ENCODE measurements around the gene ELAVL2.

- no peak for TF ChIP-seq CTCF (conservative IDR thresholded peaks at IDR 0.05; ENCODE audit: low read depth, low read length)
- no peak for TF ChIP-seq EZH2 (IDR thresholded peaks at IDR 0.05; ENCODE audit: borderline replicate concordance, low read depth, low read length, poor library complexity, severe bottlenecking)
These were observed 4.4 kb upstream of the ELAVL2 start for GRCh38 chr9:23830476-23830805.
